ENCODE results near the gene NUP210L. TPM values are rescaled to one million over a fixed set of nuclear protein-coding genes. Genes with fewer than 3 reads are reported as not detected.

NUP210L gene
- total and polyA plus RNA-seq, 2 of the 13 experiments (the other 11 are each of a cell fraction or from before 2014, with no cell fraction given): not detected

DNA sequence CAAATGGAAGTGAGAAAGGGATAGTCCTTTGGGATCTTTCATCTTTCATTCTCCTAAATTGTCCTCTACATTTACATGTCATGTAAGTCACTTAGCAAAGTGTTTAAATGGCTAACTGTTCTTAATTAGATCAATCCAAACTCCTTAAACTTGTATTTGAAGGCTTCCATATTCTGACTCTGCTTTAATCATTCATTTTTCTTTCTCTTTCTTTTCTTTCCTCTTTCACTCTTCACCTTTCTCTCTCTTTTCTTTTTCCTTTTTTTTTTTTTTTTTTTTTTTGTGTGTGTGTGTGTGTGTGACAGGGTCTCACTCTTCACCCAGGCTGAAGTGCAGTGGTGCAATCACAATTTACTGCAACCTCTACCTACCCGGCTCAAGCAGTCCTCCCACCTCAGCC is 92.6 kb downstream of the NUP210L start:
- no peak for ATAC-seq
- BruUV-seq (replicated peaks): no TSS peak
- Histone ChIP-seq H2AFZ (ENCODE audit: low read length) (no peak overlapping the region), H3K27me3 (ENCODE audit: control insufficient read depth in 1 of 2, insufficient read depth in 2 of 2, low read length in 2 of 2) (peaks cover 0 to 3% of the 10 kb centered on the region in 2 experiments; a peak in 1 of 5 replicates), H3K9me3 (ENCODE audit: low read length) (no peaks in the 10 kb centered on the region), H3K79me2 (ENCODE audit: insufficient read depth, low read length) (no peaks in the 10 kb centered on the region), H3K36me3 (replicated peaks in 1 of 2; ENCODE audit: control insufficient read depth in 1 of 2, insufficient read depth in 2 of 2, low read length in 2 of 2) (no peaks in the 10 kb centered on the region), H3K9ac (ENCODE audit: insufficient read depth, low read depth, low read length) (no peak overlapping the region), H3K27ac (ENCODE audit: extremely low read length, insufficient read depth, low read length) (no peak overlapping the region), H3K4me3 (replicated peaks in 1 of 3; ENCODE audit: insufficient read depth in 1 of 3, low read depth in 2 of 3, low read length in 3 of 3) (no peak overlapping the region), H4K20me1 (ENCODE audit: insufficient read depth, low read length) (no peaks in the 10 kb centered on the region), H3K4me2 (ENCODE audit: low read depth, low read length) (no peak overlapping the region), H3K4me1 (ENCODE audit: insufficient read depth, low read length) (no peaks in the 10 kb centered on the region)
- TF ChIP-seq ZNF296 (CRISPR knock-in tag; conservative IDR thresholded peaks at IDR 0.05) (no peak), NONO (IDR thresholded peaks at IDR 0.05) (no peak), NONO (CRISPR knock-in tag; conservative IDR thresholded peaks at IDR 0.05) (no peak), ATF7 (IDR thresholded peaks at IDR 0.05) (no peak), ATF7 (CRISPR knock-in tag; IDR thresholded peaks at IDR 0.05) (no peak), ZNF329 (CRISPR knock-in tag; IDR thresholded peaks at IDR 0.05; ENCODE audit: low read depth) (no peak), NFE2L1 (CRISPR knock-in tag; IDR thresholded peaks at IDR 0.05; ENCODE audit: borderline replicate concordance) (no peak), NFKBIZ (CRISPR knock-in tag; IDR thresholded peaks at IDR 0.05) (no peak), ARNT2 (CRISPR knock-in tag; IDR thresholded peaks at IDR 0.05; ENCODE audit: low read depth) (no peak)
- TF ChIP-seq, protein P1, sequence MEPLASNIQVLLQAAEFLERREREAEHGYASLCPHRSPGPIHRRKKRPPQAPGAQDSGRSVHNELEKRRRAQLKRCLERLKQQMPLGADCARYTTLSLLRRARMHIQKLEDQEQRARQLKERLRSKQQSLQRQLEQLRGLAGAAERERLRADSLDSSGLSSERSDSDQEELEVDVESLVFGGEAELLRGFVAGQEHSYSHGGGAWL (CRISPR knock-in tag; IDR thresholded peaks at IDR 0.05): no peak
- TF ChIP-seq, protein P2, sequence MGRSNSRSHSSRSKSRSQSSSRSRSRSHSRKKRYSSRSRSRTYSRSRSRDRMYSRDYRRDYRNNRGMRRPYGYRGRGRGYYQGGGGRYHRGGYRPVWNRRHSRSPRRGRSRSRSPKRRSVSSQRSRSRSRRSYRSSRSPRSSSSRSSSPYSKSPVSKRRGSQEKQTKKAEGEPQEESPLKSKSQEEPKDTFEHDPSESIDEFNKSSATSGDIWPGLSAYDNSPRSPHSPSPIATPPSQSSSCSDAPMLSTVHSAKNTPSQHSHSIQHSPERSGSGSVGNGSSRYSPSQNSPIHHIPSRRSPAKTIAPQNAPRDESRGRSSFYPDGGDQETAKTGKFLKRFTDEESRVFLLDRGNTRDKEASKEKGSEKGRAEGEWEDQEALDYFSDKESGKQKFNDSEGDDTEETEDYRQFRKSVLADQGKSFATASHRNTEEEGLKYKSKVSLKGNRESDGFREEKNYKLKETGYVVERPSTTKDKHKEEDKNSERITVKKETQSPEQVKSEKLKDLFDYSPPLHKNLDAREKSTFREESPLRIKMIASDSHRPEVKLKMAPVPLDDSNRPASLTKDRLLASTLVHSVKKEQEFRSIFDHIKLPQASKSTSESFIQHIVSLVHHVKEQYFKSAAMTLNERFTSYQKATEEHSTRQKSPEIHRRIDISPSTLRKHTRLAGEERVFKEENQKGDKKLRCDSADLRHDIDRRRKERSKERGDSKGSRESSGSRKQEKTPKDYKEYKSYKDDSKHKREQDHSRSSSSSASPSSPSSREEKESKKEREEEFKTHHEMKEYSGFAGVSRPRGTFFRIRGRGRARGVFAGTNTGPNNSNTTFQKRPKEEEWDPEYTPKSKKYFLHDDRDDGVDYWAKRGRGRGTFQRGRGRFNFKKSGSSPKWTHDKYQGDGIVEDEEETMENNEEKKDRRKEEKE (IDR thresholded peaks at IDR 0.05): no peak
- TF ChIP-seq, protein P3, sequence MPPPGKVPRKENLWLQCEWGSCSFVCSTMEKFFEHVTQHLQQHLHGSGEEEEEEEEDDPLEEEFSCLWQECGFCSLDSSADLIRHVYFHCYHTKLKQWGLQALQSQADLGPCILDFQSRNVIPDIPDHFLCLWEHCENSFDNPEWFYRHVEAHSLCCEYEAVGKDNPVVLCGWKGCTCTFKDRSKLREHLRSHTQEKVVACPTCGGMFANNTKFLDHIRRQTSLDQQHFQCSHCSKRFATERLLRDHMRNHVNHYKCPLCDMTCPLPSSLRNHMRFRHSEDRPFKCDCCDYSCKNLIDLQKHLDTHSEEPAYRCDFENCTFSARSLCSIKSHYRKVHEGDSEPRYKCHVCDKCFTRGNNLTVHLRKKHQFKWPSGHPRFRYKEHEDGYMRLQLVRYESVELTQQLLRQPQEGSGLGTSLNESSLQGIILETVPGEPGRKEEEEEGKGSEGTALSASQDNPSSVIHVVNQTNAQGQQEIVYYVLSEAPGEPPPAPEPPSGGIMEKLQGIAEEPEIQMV (CRISPR knock-in tag; IDR thresholded peaks at IDR 0.05; ENCODE audit: low read depth): no peak
- CTCF ChIA-PET (ENCODE audit: low intra/inter-chr PET ratio, low total read pairs): no interaction called here
- no peak for DNase-seq (ENCODE audit: low spot score)
- POLR2A ChIA-PET: no interaction called here
- in situ Hi-C loops (cut with HindIII; ENCODE audit: extremely low pct_ligation_motif_present, low pct_unique_long_range_greater_than_20kb) (no loop called here), intact Hi-C loops (cut with micrococcal nuclease; ENCODE audit: unreplicated experiment) (no loop called here)
- FAIRE-seq: no peak
- 61% methylated on average over 1 of the region's 1 CpG for WGBS (ENCODE audit: low lambda C conversion rate)

Measured in HepG2 (cell line).